ENCODE results near the gene TMEM198.

Gene TMEM198, protein sequence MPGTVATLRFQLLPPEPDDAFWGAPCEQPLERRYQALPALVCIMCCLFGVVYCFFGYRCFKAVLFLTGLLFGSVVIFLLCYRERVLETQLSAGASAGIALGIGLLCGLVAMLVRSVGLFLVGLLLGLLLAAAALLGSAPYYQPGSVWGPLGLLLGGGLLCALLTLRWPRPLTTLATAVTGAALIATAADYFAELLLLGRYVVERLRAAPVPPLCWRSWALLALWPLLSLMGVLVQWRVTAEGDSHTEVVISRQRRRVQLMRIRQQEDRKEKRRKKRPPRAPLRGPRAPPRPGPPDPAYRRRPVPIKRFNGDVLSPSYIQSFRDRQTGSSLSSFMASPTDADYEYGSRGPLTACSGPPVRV

DNA sequence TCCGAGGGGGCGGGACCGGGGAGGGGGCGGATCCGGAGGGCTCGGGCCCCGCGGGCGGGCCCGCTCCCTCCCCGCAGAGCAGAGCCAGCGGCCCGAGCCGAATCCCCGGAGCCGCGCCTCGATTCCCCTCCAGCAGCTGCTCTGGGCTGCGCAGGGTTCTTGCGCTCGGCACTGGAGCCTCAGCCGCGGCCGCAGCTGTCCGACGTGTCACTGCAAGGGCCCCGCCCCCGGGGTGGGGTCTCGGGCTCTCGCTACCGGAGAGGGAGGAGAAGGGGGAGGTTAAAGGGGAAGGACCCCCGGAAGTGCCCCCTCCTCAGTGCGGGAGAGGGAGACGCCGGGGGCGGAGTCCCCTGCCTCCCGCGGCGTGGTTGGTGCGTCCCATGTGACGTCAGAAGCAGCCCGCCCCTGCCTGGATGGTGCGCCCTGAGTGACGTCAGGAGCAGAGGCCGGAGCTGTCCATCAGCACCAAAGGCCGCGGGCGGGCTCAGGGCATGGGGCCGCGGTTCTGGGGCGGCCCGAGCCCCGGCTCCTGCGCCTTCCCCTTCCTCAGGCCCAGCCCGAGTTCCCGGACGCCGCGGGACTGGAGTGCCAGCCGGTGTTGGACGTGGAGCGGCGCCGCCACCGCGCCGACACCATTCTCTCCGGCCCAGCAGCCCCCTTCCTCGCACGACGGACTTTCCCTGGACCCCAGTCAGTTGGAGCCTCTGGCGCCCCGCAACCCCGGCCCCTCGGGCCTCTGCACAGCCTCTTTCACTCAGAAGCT is at the start of gene TMEM198, which contains the start of gene CHPF:
Gene TMEM198 (plus strand): TSS at position 433 of the 763 bp plus-strand sequence. CDS start 700 bp downstream, outside the sequence.
Gene CHPF (minus strand): TSS at position 214 of the 763 bp plus-strand sequence. CDS start 271 bp downstream, outside the sequence.
- CTCF ChIA-PET = interaction anchor here (0.6 to 0.8 kb wide), 3 partner anchors 34 to 564 kb away, joined by 3 read pairs; no protein-coding TSS in a partner anchor
- POLR2A ChIA-PET = interaction anchor here (0.8 to 2.0 kb wide), 7 partner anchors 18 to 185 kb away, joined by 3 to 9 read pairs (median 3); partner anchors contain the start of genes OBSL1 and STK11IP
- peak; percentile 97 for DNase-seq (ENCODE audit: extremely low spot score)
- TF ChIP-seq ZNF384 (IDR thresholded peaks at IDR 0.05) (no peak), BHLHE40 (IDR thresholded peaks at IDR 0.05; ENCODE audit: borderline replicate concordance) (no peak), HDGF (IDR thresholded peaks at IDR 0.05; ENCODE audit: borderline replicate concordance) (0 out of 2 replicates have a peak, but pooled peaks have one; percentile 31), ARNT (IDR thresholded peaks at IDR 0.05) (no peak), SP1 (IDR thresholded peaks at IDR 0.05) (no peak), SUZ12 (IDR thresholded peaks at IDR 0.05) (no peak), FOXA1 (IDR thresholded peaks at IDR 0.05) (no peak), L3MBTL2 (conservative IDR thresholded peaks at IDR 0.05) (no peak; the same call in 1 of the 2 replicates), FOXK2 (IDR thresholded peaks at IDR 0.05) (no peak), NFRKB (IDR thresholded peaks at IDR 0.05) (no peak), CTBP1 (IDR thresholded peaks at IDR 0.05; ENCODE audit: borderline replicate concordance) (no peak), ELF4 (IDR thresholded peaks at IDR 0.05) (no peak), FOXM1 (IDR thresholded peaks at IDR 0.05; ENCODE audit: borderline replicate concordance) (peak; percentile 75; the same call in 1 of the 2 replicates), TARDBP (IDR thresholded peaks at IDR 0.05) (no peak), LEF1 (IDR thresholded peaks at IDR 0.05; ENCODE audit: borderline replicate concordance) (no peak)
- TF ChIP-seq, protein P1, sequence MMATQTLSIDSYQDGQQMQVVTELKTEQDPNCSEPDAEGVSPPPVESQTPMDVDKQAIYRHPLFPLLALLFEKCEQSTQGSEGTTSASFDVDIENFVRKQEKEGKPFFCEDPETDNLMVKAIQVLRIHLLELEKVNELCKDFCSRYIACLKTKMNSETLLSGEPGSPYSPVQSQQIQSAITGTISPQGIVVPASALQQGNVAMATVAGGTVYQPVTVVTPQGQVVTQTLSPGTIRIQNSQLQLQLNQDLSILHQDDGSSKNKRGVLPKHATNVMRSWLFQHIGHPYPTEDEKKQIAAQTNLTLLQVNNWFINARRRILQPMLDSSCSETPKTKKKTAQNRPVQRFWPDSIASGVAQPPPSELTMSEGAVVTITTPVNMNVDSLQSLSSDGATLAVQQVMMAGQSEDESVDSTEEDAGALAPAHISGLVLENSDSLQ (IDR thresholded peaks at IDR 0.05) = peak; percentile 94

DNA sequence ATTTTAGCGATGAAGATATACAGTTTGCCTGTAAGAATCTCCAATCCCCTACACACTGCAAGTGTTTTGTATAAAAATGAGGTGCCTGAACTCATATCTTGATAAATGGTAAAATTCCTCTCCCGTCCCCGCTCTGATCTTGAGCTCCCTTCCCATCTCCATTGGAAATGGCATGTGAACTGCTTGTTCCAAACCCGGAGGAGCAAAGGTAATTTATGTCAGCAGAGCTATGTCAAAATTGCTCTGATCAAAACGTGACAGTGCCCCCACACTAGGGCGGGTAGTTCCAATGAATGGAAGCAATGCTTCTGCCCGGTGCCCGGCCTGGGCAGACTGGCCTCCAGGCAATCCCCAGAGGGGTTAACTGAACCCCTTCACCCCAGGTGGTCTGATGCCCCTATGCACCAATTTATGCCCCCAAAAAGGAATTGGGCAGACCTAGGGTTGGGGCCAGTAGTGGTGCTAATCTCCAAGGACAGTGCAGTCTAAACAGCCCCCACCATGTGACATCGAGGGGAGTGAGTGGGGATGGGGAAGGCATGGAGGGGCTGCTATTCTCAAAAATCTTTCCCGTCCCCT is 48.8 kb upstream of the TMEM198 start:
- ChIA-PET CTCF (interaction anchor here (0.6 to 2.8 kb wide), 24 partner anchors 9 to 196 kb away, joined by 3 to 50 read pairs (median 4); no protein-coding TSS in a partner anchor), POLR2A (interaction anchor here (0.8 to 1.2 kb wide), 6 partner anchors 8 to 35 kb away, joined by 3 to 4 read pairs (median 3); no protein-coding TSS in a partner anchor)
- no peak for TF ChIP-seq SP1 (IDR thresholded peaks at IDR 0.05)
- no peak for TF ChIP-seq LEF1 (IDR thresholded peaks at IDR 0.05; ENCODE audit: borderline replicate concordance)
- DNase-seq (ENCODE audit: extremely low spot score) = no peak

DNA sequence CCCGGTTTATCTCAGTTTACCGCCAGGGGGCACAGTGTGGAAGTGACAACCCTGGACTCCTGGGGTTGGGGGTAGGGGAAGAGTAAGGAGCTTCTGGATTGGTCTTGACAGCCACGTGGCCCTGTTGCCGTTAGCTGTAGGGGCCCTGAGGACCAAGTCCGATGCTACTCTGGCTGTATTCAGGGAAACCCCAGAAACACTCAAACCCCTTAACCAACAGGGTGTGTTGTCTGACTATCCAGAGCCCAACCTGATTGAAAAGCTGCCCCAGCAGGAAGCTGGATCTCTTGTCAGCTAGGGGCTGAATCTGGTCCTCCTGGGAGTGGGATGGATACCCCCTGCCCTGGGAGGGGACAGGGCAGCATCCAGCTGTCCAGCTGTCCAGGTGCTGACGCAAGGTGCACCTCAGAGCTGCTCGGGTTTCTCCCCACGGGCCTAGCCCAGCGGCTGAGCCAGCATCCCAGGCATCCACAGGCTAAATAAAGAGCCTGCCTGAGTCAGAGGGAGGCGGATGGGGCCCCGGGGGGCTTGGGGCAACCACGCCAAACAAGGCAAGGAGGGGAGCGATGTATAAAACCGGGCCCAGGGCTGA is 48.2 kb upstream of the TMEM198 start:
- DNase-seq (ENCODE audit: extremely low spot score) = peak; percentile 81
- CTCF ChIA-PET = interaction anchor here (0.6 to 2.8 kb wide), 26 partner anchors 9 to 196 kb away, joined by 3 to 50 read pairs (median 5); no protein-coding TSS in a partner anchor
- TF ChIP-seq TARDBP (IDR thresholded peaks at IDR 0.05) = no peak
- TF ChIP-seq SUZ12 (IDR thresholded peaks at IDR 0.05) = no peak
- TF ChIP-seq FOXK2 (IDR thresholded peaks at IDR 0.05) = no peak
- no peak for TF ChIP-seq ELF4 (IDR thresholded peaks at IDR 0.05)
- TF ChIP-seq L3MBTL2 (conservative IDR thresholded peaks at IDR 0.05) = peak; percentile 30; the same call in 1 of the 2 replicates
- TF ChIP-seq ZNF384 (IDR thresholded peaks at IDR 0.05) = no peak
- no peak for TF ChIP-seq ARNT (IDR thresholded peaks at IDR 0.05)
- no peak for TF ChIP-seq FOXA1 (IDR thresholded peaks at IDR 0.05)
- POLR2A ChIA-PET = interaction anchor here (0.6 to 1.2 kb wide), 7 partner anchors 8 to 34 kb away, joined by 3 to 4 read pairs (median 3); no protein-coding TSS in a partner anchor

GRCh38 chr2:219496247-219496824 is 47.5 kb upstream of the TMEM198 start:
- CTCF ChIA-PET = interaction anchor here (0.7 to 2.8 kb wide), 19 partner anchors 10 to 195 kb away, joined by 3 to 50 read pairs (median 4); no protein-coding TSS in a partner anchor
- no peak for TF ChIP-seq L3MBTL2 (conservative IDR thresholded peaks at IDR 0.05)
- POLR2A ChIA-PET = interaction anchor here (0.9 to 1.8 kb wide), 5 partner anchors 9 to 26 kb away, joined by 3 to 6 read pairs (median 3); no protein-coding TSS in a partner anchor
- no peak for DNase-seq (ENCODE audit: extremely low spot score)

DNA sequence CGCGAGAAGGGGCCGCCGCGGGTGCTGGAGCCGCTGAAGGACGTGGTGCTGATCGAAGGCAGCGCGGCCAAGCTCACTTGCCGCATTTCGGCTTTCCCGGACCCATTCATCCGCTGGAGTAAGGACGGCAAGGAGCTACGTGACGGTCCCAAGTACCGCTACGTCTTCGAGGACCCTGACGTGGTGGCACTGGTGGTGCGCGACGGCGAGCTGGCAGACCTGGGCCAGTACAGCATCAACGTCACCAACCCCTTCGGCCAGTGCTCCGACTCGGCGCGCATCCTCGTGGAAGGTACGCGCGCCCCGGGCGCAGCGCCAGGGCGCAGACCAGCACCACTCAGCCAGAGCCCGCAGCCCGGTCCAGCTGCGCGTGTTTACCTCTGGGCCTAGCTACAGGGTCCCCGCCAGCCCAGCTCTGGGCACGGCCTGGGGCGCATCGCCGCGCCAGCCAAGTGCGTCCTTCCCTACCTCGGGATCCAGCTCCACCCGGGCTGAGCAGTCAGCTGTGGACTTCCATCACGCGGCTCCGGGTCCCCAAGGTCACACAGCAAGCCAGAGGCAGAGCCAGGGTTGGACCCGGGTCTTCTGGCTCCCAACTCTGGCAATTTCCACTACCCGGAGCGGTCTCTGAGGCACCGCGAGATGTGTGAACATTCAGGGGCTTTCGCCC is 46.9 kb upstream of the TMEM198 start:
- CTCF ChIA-PET = interaction anchor here (1.3 to 4.5 kb wide), 2 partner anchors 11 to 12 kb away, joined by 4 to 31 read pairs; no protein-coding TSS in a partner anchor
- no peak for DNase-seq (ENCODE audit: extremely low spot score)
- POLR2A ChIA-PET = interaction anchor here (0.9 to 1.8 kb wide), 3 partner anchors 11 to 26 kb away, joined by 3 to 6 read pairs (median 4); no protein-coding TSS in a partner anchor
- TF ChIP-seq ZNF384 (IDR thresholded peaks at IDR 0.05) (no peak), HDGF (IDR thresholded peaks at IDR 0.05; ENCODE audit: borderline replicate concordance) (no peak), LEF1 (IDR thresholded peaks at IDR 0.05; ENCODE audit: borderline replicate concordance) (no peak), TARDBP (IDR thresholded peaks at IDR 0.05) (no peak)
- TF ChIP-seq, protein P1 (IDR thresholded peaks at IDR 0.05) = no peak

Measured in HEK293T (cell line).